CD4-positive, alpha-beta T cell treated with Interleukin-21 for 1 hour (primary cell): Measurements from ENCODE around the gene CACNG1.
"Not testable (repeated sequence)": the region's sequence is repeated elsewhere in the genome, so short reads cannot be mapped to it uniquely, and the experiment has no call there.

Experiments used
- DNase-seq: peaks from one replicate; pipeline ENCODE4 v3.0.0-alpha.2; 2020

The CACNG1 gene

GRCh38 chr17:67026341-67026740 is 18.0 kb upstream of the CACNG1 start:
- DNase-seq, result no peak

- DNase-seq, result no peak
Observed at GRCh38 chr17:67027031-67027628, 17.2 kb upstream of the CACNG1 start.

- DNase-seq, result no peak
Observed at GRCh38 chr17:67030641-67031040, 13.7 kb upstream of the CACNG1 start.

- DNase-seq, result no peak
Observed at GRCh38 chr17:67032382-67032781, 12.0 kb upstream of the CACNG1 start.

DNA sequence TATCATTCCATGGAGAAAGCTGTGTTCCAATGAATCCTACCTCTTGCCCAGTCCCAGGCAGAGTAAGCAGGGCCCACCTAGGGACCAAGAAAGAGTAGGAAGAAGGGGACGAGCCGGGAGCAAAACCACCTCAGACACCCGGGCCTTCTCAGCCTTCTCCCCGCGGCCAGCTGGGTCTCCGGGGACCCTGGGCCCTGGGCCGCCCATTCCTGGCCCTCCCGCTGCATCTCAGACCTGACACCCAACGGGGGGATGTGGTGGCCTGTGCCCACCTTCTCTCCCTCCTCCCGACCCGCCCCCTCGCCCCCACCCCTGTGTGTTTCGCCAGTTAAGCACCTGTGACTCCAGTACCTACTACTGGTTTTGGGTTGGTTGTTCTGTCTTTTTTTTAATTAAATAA is 11.4 kb upstream of the CACNG1 start:
- no peak for DNase-seq

GRCh38 chr17:67033613-67034012 is 10.7 kb upstream of the CACNG1 start:
- DNase-seq, result no peak

DNA sequence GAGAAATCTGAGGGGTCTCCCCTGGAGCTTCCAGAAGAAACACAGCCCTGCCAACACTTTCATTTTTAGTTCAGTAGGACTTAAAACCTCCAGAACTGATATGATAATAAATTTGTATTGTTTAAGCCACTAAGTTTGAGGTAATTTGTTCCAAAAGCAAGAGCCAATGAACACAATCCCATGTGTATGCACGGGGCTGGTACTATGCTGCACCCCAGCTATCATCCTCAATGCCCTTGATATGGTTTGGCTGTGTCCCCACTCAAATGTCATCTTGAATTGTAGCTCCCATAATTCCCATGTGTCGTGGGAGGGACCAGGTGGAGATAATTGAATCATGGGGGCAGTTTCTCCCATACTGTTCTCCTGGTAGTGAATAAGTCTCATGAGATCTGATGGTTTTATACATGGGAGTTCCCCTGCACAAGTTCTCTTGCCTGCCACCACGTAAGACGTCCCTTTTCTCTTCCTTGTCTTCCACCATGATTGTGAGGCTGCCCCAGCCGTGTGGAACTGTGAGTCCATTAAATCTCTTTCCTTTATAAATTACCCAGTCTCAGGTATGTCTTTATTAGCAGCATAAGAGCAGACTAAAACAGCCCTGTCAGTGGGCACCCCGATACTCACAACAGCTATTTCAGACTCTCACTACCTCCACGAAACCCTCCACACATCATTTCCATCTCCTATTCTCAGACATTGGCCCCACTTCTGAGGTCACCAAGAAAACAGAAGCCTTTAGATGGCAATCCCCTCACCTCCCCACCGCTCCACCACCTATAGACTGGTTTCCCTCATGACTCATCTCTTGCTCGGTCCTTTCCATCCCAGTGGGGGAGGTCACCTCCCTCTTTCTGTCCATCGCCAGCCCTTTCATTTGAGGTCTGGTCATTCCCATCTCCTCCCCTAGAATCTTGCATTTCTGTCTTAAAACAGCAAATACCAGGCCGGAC is 8.9 kb upstream of the CACNG1 start:
- DNase-seq, result no peak

DNA sequence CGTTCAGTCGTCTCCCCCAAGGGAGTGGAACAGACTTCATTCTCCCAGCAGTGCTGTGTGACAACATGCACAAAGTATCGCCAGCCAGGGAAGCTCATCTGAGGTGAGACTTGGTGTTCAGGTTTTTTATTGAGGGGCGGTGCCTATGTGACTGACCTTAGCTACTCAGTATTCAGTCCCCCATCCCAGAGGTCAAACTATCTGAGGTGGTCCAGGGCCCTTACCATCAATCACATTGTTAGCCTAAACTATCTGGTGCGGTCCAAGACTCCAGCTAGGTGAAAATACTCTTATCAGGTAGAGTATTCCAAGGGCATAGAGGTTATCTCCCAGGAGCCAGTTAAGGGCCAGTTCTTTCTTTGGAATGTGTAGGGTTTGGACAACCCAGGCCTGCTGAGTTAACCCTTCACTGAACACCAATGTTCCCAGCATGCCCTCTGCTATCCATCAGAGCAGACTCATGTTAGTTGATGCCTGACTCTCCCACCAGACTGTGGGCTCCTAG is 5.4 kb upstream of the CACNG1 start:
- no peak for DNase-seq

DNA sequence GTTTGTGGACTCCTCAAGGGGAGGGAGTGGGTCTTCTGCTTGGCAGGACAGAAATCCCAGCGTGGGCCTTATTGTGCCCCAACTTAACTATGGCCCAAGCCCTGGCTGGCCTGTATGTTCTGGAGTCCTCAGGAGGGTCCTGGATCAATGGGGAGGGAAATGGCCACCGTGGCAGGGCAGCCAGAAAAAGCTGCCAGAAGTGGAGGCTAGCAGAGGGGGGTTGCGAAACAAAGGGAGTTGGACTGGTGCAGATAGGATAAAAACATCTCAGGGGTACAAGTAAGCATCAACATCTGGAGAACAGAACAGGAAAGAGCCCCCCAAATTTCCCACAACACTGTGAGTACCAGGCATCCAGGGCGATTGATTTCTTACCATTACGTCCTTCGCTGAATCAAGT is 3.7 kb upstream of the CACNG1 start:
- no peak for DNase-seq

DNA sequence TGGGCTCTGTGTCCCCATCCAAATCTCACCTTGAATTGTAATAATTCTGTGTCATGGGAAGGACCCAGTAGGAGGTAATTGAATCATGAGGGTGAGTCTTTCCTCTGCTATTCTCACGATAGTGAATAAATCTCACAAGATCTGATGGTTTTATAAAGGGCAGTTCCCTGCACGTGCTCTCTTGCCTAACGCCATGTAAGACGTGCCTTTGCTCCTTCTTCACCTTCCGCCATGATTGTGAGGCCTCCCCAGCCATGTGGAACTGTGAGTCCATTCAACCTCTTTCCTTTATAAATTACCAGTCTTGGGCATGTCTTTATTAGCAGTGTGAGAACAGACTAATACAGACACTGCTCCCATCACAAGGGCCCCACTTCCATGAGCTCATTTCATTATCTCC is 3.2 kb upstream of the CACNG1 start:
- DNase-seq, result not testable (repeated sequence)

DNA sequence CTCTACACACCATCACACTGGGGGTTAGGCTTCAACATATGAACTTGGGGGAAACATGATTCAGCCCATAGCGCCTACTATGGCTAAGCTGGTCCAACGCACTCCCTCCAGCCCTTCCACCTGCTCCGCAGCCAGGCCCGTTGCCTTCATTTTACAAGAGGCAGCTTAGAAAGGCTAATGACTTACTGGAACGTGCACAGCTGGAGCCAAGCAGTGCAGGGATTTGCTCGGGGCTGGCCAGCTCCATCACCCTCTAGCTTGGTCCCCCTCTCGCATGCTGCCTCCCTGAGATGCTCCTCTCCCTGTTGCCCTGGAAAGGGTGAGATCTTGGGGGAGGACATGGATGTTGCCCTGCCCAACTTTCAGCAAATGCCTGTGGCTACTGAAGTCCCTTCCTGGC is 2.8 kb upstream of the CACNG1 start:
- no peak for DNase-seq

- no peak for DNase-seq
Observed at GRCh38 chr17:67041941-67042899, 2.1 kb upstream of the CACNG1 start.

DNA sequence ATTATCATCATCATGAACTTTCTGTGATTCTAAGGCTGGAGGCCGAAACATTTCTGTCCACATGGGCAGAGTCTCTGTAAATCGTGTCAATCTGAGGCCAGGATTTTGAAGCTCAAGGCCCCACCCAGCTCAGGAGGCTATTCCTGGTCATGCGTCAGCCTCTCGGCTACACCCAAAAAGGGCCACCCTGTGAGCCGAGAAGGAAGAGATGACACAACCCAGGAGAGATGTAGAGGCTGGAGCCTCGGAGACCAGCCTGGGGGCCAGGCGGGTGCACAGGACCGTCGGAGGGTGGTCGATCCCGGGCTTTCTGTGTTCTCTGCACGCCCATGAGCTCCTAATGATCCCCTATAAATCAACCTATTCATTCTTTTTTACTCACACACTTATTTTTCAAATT is 1.1 kb upstream of the CACNG1 start:
- no peak for DNase-seq

GRCh38 chr17:67044940-67045339 is 586 bp downstream of the CACNG1 start:
- no peak for DNase-seq

GRCh38 chr17:67046398-67046797 is 2.0 kb downstream of the CACNG1 start:
- DNase-seq, result no peak

GRCh38 chr17:67047382-67047781 is 3.0 kb downstream of the CACNG1 start:
- no peak for DNase-seq

DNA sequence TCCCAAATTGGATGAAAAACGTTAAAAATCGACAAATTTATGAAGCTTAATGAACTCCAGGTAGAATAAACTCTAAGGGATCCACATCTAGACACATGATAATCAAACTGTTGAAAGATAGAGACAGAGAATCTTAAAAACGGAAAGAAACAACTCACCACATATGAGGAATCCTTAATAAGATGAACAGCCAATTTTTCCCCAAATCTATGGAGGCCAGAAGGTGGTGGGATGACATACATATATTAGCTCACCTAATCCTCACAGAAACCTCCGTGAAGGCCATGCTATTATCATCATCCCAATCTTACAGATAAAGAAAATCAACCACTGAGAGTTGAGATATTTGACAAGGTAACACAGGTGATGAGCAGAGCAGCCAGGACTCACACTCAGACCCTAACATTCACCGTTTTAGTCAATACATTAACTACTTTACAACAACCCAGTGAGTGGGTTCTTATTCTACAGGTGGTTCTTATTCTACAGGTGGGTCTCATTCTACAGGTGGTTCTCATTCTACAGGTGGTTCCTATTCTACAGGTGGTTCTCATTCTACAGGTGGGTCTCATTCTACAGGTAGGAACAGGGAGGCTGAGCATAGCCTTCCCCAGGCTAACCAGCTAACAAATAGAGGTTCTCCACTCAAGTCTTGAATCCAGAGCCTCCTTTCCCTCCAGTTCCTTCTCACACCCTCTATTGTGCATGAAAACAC is 4.8 kb downstream of the CACNG1 start:
- no peak for DNase-seq

GRCh38 chr17:67050066-67050465 is 5.7 kb downstream of the CACNG1 start:
- no peak for DNase-seq

- no peak for DNase-seq
Observed at GRCh38 chr17:67050471-67051154, 6.3 kb downstream of the CACNG1 start.

DNA sequence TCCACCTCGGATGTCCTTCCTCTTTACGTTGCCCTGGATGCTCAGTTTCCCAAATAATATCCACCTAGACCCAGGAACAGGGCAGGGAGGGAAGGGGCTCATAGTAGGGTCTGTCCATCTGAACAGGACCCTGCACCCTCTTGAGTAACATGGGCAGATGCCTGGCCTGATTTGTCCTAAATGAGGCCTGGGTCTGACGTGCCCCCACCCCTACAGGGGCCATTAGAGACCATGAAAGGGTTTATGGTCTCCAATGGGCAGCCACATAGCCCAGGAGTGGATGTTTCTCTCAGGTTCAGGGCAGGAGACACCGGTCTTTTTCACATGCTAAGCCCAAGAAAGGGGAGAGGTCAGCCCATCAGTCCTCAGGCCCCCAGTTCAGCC is 6.8 kb downstream of the CACNG1 start:
- no peak for DNase-seq

GRCh38 chr17:67051837-67052236 is 7.5 kb downstream of the CACNG1 start:
- DNase-seq, result no peak
